GM18870 (cell line): ENCODE measurements around the gene MED9.

Source experiments
- ATAC-seq: cut with Tn5 transposase; IDR thresholded peaks from one replicate; pipeline ENCODE4 v1.9.1; 2021; ENCODE audit warnings: moderate library complexity; ENCODE audit not compliant: unreplicated experiment

The MED9 gene

DNA sequence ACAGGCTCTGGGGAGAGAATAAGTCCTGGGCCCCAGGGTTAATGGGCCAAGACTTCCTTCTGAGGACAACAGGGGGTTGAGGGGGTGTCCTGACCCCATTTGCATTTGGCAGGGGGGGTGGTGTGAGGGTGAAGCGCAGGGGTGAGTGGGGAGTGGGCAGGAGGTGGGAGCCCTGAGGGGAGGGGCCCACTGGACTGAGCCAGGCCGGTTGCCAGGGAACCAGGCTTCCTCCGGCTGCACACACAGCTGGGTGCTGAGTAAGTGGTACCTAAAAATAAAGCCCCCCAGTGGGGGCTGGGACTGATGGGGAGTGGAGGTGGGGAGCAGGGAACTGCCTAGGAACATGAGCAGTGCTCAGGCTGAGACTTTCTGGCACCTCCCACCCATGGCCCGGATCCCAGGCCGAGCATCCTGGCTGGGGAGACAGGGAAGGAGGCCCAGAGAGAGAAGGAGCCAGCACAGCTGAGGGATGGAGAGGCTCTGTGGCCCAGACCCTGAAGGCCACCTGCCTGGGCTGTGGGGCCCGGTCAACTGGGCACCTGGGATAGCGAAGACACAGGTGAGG lies 26.8 kb downstream of the MED9 start:
- no peak for ATAC-seq

DNA sequence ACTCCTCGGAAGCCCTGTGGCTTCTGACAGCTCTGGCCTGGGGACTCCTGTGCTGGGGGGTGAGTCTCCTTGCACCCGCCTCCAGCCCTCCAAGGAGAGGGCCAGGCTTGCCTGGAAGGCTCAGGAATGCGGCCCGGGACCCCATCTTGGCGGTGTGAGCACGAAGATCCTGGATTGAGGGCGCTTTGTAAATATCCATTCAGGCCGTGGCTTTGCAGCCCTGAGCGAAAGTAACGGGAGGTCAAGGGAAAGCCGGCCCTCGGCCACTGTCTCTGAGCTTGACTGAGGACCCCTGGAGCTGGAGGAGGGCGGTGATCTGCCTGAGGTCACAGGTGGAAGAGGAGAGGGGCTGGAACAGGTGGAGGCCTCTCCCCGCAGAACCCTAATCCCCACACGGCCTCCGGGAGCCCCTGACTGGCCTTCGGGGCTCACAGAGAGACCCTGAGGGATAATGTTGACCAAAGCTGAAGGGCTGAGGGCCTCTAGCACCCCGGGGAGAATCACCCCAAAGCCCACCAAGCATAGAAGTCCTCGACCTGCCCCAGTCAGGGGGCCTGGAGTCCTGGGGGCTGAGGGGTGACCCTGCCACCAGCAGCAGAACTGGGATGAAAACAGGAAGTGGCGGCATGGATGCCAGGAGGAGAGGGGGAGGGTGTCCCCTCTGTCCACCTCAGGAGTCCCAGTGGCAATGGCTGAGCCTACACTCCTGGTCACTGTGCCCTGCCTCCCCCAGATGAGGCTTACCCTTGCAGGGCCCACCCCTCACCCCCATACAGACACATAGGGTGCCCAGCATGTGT lies 27.7 kb downstream of the MED9 start:
- no peak for ATAC-seq

DNA sequence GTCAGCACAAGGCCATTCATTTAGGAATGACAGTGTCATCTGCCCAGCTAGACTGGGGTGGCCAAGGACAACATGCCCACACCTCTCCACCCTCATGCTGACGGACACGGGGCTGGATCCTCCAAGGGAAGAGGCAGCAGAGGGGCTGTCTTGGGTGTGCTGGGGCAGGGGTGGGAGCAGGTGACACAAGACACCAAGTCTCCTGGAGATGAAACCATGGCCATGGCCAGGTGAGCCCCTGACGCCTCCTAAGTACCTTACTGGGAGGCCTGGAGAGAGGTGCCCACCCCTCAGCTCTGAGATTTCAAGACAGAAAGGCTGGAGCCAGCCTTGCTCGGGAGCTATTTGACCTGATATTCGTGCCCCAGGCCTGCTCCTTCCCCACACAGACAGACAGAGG lies 28.4 kb downstream of the MED9 start:
- no peak for ATAC-seq

DNA sequence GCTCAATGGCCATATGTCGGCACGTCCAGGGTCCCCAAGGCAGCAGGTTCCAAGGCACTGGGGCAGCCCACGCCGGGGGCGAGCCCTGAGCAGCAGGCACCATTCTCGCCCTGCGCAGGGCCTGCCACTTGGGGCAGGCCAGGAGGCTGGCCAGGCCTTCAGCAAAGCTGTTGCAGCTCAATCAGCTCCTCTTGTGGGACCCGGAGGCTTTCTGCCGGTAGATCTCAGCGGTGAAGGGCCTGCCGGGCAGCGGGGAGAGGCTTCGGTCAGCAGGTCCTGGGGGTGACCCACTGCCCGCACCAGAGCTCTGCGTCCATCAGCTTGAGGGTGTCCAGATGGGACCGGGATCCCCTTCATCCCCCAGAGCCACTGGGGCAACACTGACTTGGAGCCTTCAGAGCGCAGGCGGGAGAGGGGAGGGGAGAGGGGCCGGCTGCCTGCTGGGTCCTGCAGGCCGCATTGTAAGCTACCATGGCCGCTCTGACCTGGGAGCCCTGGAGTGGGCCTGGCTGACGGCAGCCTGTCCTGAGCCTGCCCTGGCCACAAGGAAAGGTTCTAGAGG lies 28.9 kb downstream of the MED9 start:
- no peak for ATAC-seq

DNA sequence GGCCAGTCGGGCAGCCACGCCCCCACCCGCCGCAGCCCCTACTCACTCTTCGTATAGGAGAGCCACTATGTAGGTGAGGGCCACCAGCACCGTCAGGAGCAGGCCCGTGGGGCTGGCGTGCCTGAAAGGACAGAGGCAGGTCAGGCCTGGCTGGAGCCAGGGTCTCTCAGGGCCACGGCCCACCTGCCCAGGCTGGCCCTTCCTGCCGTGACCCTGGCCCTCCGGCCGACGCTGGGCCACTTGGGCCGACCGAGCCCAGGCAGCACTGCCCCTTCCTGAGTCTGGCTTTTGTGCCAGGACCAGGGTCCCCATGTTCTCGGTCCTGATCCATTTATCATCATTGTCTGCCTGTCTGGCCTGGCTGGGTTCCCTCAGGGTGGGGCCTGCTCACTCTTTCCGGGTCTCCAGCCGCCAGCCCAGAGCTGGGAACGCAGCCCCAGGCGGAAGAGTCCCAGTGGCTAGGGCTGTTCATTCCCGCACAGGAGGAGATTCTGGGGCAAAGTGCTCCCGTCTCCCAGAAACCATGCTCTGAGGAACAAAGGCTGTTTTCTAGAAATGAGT lies 29.5 kb downstream of the MED9 start:
- ATAC-seq, result no peak

DNA sequence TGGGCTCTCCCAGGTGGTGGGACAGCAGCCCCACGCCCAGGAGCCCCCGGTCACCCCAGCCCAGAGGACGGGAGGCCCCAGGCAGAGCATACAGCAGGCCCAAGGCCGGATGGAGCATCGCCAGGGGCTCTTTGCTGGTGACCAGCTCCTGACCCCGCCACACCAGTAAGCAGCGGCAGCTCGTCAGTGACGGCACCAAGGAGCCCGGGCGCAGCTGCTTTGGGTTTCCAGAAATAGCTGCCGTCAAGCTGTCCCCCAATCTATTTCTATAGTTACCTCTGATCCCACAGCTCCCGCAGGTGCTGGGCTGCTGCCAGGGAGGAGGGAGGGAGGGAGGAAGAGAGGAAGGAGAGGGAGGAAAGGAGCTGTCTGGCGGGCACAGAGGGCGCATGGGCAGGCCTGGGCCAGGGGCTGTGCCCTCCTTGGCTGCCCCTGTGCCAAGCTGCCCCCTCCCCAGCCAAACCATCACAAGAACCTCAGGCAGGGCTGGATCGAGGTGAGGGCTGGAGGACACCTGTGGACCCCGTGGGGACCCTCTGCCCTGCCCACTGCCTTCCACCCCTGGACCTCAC lies 30.2 kb downstream of the MED9 start:
- no peak for ATAC-seq

DNA sequence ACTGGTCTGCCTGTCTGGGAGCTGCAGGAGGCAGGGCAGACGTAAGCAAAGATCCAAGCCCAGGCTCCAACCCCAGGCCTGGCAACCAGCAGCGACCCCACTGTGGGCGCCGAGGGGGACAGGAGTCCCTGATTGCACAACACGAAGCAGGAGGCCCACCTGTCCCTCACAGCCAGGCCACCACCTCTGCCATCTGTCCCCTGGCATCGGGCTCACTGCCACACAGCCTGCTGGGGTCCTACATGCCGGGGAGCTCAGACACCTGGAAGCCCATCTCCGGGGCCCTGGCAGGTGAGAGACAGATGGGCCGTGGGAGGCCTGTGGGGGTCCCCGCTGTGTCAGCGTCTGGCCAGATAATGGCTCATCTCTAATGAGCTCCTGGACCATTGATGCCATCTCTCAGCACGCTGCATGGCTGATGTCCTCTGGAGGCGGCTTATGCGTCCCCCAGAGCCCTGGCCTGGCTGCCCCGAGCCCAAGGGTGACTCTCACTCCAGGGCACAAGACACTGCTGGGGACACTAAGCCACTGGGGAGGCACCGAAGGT lies 30.7 kb downstream of the MED9 start:
- ATAC-seq, result no peak

DNA sequence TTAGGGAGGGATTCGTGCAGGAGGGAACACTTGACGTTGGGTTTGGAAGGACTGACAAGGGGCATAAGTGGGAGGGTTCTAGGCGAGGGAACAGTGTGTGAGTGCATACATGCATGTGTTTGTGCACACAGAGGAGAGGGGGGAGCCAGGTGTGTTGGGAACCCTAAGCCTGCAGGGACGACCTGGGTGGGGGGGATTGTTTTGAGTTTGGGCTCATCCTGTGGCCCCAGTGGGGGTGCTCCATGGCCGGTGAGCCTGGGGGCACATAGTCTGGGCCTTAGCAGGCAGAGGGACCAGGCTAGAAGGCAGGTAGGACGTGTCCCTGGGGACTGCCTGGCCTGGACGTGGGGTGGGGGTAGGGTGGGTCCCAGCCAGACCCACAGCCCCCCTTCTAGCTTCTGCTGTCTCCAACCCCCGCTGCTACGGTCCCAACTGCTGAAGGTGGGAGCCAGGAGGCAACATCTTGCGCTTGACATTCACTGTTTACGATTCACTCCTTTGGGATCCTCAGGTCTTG lies 31.3 kb downstream of the MED9 start:
- no peak for ATAC-seq

DNA sequence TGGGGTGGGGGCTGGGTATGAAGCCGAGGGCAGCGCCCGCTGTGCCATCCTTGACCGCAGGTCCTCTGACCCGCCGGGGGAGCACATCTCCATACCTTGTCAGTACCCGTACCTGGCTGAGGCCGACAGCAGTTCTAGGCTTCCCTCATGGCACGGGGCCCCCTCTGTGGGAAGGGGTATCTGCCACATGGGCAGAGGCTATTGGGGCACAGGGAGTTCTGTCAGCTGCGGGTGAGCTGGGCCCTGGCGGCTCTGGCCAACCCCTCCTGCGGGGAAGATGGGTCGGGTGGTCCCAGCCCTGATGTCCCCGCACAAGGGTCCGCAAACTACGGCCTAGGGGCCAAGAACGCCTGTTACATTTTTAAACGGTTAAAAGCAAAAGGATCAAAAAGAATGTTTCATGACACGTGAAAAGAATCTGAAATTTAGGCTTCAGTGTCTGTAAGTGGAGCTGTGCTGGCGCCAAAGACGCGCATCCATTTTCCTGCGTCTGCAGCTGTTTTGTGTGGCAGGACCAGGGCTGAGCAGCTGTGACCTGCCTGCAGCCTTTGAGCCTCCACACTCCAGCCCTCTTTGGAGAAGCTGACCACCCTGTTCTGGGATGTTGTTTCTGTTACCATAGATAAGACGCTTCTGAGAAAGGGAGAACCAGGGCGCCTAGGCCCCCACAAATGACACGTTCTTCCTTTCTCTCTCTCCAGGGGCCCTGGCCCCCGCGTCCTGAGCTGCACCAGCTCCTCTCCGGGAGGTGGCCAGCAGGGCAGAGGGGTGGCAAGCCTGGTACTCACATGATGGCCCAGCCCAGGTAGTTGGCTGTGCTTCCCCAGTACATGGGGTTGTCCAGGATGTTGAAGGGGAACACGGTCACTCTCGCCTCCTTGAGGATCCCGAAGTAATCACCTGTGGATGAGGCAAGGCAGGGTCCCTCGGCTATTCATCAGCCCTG lies 32.1 kb downstream of the MED9 start:
- no peak for ATAC-seq

DNA sequence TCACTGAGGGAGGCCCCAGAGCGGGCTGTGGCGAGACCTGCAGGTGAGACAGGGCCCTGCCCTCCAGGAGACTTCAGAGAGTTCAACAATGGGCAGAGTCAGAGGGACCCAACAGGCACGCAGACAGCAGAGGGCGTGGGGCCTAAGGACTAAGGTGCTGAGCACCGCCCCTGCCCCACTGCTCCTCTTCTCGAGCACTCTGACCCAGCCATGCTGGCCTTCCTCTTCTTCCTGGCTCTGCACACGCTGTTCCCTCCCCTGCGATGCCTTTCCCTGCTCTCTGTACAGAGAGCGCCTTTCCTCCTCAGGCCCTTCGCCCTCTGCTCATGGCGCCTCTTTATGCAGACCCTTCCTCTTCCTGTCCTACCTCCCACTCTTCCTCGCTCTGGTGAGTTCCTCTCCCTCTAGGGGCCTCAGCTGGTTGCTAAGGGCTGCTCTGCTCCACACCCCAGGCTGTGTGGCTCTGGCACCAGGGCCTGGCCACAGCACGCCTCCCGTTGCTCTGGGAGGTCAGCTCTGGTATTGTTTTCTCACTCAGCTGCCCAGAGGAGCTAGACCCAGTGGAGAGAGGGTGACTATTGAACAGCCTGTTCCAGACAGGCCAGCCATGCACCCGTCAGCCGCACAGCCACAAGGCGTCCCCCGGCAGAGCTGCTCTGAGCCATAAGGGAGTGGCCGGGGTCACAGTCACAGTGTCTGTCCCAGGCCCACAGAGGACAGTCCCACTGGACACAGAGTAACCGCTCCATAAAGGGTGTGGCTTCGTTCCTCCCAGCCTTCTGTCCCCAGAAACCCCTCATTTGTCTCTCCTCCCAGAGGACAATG lies 33.0 kb downstream of the MED9 start:
- no peak for ATAC-seq

DNA sequence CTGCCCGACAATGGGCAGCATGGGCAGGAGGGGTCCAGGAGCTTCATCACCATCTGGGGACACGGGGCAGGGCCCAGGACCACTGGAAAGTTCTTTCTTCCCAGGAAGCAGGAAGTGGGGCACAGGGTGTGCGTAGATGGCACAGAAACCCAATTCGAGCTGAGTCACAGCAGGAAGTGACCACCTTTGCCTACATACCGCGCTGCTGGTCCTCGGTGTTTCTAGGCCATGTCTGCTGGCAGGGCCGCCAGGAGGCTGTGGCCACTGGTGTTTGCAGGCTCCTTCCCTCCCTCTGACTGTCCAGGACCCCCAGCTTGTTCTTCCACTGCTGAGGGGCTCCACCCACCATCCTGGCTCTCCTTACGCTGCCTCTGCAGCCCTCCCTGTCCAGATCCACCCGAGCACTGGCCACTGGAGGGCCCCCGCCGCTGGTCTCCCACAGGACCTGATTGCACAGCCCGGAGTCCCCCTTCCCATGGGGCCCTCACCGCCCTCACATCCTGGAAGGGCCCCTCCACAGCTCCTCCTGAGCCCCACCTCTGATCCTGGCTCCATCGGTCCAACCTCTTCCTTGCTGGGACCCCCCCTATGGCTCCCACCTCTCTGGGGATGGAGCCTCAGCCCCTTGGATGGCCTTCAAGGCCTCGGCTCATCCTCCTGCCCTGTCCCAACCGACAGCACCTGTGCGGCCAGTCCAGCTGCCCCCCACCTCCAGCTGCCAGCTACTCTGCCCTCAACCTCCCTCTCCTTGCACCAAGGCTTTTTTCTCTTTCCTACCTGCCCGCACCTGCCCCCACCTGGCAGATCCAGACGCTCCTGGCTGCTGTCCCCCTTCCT lies 33.9 kb downstream of the MED9 start:
- no peak for ATAC-seq

DNA sequence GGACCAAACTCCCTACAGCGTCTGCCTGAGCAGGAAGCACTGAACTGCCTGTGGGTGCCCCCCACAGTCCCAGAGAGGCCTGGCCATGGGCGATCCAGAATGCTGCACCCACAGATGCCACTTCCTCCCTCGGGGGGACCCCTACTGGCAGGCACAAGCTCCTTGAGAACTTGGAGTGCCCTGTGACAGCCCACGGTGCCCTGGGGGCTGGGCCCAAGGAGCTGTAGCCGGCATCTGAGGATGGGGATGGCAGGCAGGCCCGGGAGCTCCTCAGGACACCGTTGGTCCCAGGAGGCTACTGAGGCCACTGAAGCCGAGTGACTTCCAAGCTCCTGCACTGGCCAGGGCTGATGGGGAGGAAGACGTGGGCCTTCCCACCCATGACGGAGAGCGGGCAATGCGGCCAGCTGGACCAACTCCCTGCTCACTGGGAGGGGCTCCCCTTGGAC lies 34.5 kb downstream of the MED9 start:
- no peak for ATAC-seq

DNA sequence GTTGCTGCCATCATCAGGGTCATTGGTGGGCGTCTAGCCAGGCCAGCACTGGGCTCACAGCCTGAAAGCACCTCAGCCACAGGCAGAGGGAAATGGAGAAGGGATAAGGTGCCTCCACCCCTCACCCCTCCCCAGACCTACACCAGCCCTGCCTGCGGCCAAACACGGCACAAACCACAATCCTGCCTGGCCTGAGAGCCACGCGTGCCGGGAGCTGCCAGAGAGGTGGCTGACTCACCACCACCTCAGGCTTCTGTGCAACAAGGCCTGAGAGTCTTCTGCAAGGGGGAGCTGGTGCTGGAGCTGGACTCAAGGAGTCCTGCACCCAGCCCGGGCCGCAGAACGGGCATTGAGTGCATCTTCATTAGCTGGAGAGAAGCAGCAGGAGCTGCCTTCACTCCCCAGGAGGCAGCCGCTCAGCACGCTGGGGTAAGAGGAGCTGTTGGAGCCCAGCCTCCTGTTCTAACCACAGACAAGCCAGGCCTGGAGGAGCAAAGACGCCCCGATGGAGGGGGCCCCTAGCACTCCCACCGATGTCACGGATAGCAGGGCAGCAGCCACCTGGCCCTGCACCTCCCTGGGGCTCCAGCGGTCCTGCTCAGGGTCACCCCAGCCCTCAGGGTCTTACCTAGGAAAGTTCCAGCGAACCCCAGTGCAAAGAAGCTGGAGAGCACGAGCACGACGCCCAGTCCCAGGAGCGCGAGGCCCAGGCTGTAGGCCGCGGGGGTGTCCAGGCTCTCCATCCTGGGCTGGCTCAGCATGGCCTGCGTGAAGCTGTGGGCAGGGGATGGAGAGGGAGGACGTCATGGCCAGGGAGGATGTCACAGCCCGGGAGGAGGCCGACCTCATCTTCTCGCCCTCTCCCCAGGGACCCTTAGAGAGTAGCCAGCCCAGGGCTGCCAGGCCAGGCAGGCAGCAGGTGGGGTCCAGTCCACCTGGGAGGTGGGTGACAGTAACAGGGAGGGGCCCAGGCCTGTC lies 35.4 kb downstream of the MED9 start:
- no peak for ATAC-seq

DNA sequence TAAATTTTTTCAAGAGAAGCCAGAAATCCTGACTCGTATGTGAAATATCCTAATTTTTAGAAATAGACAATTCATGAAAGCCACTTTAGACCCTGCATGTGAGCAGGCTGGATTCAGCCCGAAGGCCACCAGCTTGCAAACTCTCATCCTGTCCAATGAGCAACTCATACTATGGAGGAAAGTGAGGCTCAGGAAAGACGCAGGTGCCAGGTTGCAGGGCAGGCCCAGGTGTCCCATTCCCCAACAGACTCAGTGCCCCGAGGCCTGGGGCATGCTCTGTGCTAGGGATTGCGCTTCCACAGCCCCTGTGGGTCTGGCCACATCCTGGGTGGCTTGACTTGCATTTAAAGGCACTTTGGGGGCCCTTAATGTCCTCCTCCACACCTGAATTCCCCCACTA lies 36.1 kb downstream of the MED9 start:
- ATAC-seq, result no peak

DNA sequence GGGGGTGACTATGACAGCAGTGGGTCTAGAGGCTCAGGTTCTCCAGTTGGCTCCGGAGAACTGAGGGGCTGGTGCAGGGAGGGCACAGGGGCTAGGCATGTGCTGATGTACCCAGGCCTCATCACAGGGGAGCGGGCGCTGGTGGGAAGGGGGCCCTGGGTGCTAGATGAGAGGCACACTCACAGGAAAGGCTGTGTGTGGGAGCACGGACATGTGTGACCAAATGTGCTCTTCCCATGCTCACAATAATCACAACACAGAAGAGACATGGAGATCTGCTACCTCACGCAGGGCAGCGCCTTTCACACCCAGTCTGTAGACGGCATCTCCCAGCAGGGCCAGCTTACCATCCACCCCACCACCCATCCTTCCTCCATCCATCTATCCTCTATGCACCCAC lies 36.8 kb downstream of the MED9 start:
- no peak for ATAC-seq

DNA sequence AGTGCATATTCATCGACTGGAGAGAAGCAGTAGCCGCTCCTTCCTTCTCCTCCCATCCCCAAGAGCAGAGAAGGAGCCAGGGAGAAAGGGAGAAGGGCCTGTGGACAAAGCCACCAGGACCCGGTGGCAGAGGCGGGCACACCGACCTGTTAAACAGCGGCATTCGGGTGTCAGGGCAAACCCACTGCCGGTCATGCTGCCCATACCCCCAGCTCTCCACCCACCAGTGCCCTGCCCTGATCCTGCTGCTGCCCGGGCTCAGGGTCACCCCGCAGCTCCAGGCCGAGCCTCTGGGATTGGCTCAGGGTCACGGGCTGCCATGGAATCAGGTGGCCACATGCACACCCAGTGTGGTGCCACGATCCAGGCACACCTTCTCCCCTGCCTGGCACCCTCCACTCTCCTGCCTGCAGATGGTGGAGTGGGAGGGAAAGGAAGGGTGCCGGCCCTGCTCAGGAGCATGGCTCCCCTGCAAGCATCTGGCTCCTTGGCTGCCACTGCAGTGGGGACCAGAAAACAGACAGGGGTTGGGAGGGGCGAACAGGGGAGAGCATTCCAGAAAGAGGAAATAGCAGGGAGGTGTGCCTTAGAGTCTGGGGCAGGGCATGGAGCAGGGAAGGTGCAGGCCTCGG lies 37.7 kb downstream of the MED9 start:
- no peak for ATAC-seq
